ENCODE results near the gene IQSEC3.

DNA sequence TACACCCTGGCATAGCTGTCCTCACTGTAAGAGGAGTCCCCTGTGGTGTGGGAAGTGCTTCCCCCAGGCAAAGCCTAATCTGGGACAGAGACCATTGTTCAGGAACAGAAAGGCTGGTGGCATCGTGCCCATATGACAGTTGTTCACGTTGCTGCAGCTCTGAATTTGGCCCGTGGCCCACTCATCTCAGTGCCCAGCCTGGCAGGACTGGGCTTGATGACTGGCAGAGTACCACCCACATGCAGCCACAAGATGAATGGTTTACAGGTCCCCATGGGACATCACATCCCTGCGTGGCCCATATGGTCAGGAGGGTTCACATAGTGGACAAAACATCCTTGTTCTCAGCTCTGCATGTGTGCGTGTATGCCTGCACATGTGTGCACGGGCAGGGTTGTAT, 17.5 kb downstream of the IQSEC3 start:
- TF ChIP-seq POLR2A (IDR thresholded peaks at IDR 0.05; ENCODE audit: low read length) (no peak), GATA1 (IDR thresholded peaks at IDR 0.05; ENCODE audit: low read depth, low read length) (no peak)

Measured in erythroblast (primary cell).